ENCODE data around the gene ZCCHC24.
A peak's percentile ranks its signal among the peaks of the same experiment; 100 is the strongest.

The ZCCHC24 gene

GRCh38 chr10:79431428-79431827 lies 14.0 kb downstream of the ZCCHC24 start:
- DNase-seq (ENCODE audit: low read depth): no peak

DNA sequence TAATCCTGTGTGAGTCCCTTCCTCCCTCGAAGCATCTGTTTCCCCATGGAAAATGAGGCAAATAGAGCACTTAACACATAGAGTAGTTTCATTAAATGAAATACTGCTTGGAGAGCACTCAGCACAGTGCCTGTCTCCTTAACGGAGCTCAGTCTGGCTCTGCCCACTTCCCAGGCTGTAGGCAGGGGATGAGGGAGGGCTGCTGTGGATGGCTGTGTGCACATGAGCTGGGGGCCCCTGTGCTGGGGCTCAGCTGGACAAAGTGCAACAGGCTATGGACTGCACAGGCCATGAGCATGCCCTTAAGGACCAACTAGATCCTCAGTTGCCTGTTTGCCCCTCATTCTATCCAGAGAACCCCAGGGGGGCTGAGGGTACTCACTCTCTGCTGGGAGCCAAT lies 14.5 kb downstream of the ZCCHC24 start:
- DNase-seq (ENCODE audit: low read depth): no peak

GRCh38 chr10:79430325-79430905 lies 15.0 kb downstream of the ZCCHC24 start:
- DNase-seq (ENCODE audit: low read depth): no peak

- DNase-seq (ENCODE audit: low read depth): no peak
Measured at GRCh38 chr10:79429751-79430150, 15.7 kb downstream of the ZCCHC24 start.

DNA sequence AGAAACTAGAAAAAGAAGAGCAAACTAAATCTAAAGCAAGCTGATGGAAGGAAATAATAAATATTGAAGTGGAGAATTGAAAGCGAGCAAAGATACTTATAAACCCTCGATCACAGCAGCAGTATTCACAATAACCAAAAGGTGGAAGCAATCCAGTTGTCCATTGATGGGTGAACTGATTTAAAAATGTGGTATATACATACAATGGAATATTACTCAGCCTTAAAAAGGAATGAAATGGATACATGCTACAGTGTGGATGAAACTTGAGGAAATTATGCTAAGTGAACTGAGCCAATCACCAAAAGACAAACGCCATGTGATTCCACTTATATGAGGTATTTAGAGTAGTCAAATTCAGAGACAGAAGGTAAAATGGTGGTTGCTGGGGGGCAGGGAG lies 17.5 kb downstream of the ZCCHC24 start:
- DNase-seq (ENCODE audit: low read depth): no peak

DNA sequence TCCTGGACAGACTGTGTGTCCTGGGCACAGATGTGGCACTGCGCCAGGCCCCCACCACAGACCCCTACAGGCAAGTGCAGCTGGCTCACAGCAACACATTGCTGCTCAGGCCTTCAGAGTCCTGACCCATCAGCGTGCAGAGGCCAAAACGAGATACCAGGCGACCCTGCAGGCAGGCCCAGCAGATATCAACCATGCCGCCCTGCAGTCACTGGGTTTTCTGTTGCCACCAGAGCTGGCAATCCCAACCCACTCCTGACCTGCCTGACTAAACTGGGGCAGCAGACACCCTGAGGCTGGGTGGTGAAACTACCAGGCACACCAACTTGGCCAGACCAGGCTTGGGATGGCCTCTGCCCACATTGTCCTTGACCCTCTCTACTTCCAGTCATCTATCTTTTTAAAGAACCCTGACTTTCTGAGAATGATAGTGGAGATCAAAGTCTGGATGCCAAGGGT lies 20.3 kb downstream of the ZCCHC24 start:
- DNase-seq (ENCODE audit: low read depth): no peak

- DNase-seq (ENCODE audit: low read depth): no peak
Measured at GRCh38 chr10:79424221-79425073, 21.0 kb downstream of the ZCCHC24 start.

GRCh38 chr10:79422178-79422892 lies 23.1 kb downstream of the ZCCHC24 start:
- peak; percentile 90 for DNase-seq (ENCODE audit: low read depth)

DNA sequence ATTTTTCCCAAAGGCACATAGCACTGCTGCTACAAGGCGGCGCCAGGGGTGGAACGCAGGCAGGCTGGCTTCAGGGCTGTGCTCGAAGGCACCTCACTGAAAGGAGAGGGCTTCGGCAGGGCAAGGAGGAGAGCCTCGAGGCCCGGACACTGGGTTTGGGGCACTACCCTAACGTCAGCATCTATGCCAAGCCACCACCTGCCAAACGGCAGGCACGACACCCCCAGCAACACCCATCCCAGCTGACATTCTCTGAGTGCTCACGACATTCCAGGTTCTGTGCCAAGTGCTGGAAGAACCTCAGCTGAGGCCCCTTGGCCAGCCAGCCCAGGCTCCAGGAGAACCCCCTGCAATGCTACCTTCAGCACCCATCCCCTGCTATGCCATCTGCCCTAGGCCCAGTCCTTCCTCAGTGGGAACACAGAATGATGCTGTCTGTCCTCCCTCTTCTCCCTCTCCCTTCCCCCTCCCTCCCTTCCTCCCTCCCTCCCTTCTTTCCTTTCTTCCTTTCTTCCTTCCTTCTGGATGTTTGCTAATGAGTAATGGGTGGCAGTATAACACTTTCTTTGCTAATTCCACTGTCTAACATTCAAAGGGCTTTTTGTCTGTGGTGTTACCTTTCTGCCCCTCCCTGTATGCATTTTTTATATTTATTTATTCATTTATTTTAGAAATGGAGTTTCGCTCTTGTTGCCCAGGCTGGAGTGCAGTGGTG lies 24.3 kb downstream of the ZCCHC24 start:
- DNase-seq (ENCODE audit: low read depth): no peak

DNA sequence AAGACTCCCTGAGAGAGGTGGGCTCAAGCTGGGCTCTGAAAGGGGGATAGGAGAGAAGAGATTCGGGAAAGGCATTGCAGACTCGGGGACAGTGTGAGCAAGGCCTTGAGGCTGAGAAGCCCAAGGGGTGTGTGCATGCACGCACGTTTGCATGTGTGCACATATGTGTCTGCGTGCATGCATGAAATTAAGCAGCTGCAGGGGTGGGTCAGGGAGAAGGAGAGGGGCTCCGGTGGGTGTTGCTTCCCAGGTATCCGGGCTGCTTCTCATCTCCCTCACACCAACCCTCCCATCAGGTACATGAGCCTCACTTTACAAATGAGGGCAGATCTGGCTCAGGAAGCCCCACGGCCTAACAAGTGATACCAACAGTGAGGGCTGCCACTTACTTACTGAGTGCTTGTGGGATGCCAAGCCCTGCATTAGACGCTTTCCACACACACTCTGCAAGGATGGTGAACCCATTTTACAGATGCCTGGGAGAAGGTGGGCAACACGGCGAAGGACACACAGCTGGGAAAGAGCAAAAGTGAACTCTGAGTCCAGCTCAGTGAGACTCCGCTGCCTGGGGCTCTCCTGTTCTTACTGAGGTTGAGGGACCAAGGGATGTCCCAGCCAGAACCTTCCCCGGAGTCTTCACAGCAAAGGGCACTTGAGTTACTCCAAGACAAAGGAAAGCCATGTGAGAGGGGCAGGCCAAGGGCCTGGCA lies 26.4 kb downstream of the ZCCHC24 start:
- DNase-seq (ENCODE audit: low read depth): no peak

GRCh38 chr10:79418274-79418673 lies 27.1 kb downstream of the ZCCHC24 start:
- DNase-seq (ENCODE audit: low read depth): no peak

- no peak for DNase-seq (ENCODE audit: low read depth)
Measured at GRCh38 chr10:79417731-79418130, 27.7 kb downstream of the ZCCHC24 start.

- DNase-seq (ENCODE audit: low read depth): no peak
Measured at GRCh38 chr10:79417266-79417665, 28.2 kb downstream of the ZCCHC24 start.

- DNase-seq (ENCODE audit: low read depth): no peak
Measured at GRCh38 chr10:79416578-79417255, 28.7 kb downstream of the ZCCHC24 start.

DNA sequence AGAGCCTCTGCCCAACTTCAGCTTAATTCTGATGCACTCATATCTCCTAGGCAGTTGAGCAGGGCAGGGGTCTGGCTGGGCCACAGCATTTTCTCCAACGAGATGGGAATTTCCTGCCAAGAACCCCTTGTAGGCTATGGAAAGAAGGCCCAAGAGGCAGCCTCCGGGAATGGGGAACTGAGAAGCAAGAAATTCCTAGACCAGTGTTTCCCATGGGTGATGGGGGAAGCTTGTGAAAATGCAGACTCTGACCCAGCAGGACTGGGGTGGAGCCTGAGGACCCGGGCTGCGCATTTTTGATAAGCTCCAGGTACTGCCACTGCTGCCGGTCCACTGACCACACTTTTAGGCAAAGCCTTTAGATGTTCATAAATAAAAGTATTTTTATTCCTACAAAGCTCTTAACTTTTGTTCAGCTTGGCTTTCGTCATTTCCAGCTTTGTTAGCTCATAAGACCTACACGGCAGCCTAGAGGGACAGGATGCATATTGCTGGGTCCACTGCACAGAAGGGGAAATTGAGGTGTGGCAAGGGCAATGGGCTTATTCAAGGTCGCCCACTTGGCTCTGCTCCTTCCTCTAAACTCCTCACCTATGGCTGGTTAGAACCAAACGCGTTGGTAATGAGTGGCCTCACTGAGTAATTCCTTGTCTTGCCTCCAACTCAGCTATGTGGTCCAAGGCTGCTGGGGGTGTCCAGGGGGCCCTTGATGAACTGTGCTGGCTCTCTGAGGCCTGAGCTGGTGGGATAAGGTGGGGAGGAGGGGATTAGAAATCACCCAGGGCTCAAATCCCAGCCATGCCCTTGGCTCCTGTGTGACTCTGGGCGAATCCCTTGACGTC lies 29.5 kb downstream of the ZCCHC24 start:
- no peak for DNase-seq (ENCODE audit: low read depth)

DNA sequence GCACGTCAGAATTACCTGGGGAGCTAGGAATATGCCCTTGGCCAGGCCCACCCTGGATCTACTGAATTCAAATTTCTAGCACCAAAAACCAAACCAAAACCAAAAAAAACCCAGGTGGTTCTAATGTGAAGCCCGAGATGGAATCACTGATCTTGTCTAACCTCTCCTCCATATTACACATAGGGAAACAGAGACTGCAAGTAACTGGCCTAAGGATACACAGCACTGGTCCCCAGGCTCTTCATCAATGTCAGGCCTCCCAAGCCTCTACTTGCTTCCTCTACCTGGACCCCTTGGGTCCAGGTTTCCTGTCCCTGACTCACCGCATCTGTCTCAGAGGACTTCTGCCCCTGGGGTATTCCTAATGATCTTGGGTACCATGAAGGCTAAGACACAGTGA lies 30.7 kb downstream of the ZCCHC24 start:
- no peak for DNase-seq (ENCODE audit: low read depth)

- no peak for DNase-seq (ENCODE audit: low read depth)
Measured at GRCh38 chr10:79413196-79413595, 32.2 kb downstream of the ZCCHC24 start.

- DNase-seq (ENCODE audit: low read depth): no peak
Measured at GRCh38 chr10:79412516-79412915, 32.9 kb downstream of the ZCCHC24 start.

- no peak for DNase-seq (ENCODE audit: low read depth)
Measured at GRCh38 chr10:79411546-79412495, 33.6 kb downstream of the ZCCHC24 start.

All from stromal cell of bone marrow (primary cell).